HG03196 (cell line): Measurements from ENCODE around the gene VSNL1.

ENCODE experiments used
- ATAC-seq: cut with Tn5 transposase; IDR thresholded peaks from one replicate; pipeline ENCODE4 v1.9.1; 2021; ENCODE audit not compliant: unreplicated experiment

The VSNL1 gene

GRCh38 chr2:17540093-17540812, at the start of gene VSNL1:
Gene VSNL1, plus strand, starts transcription at chr2:17540696. Its CDS starts 51,379 bp downstream, at chr2:17592075.
- ATAC-seq = no peak

GRCh38 chr2:17495590-17495989, 44.9 kb upstream of the VSNL1 start:
- no peak for ATAC-seq

DNA sequence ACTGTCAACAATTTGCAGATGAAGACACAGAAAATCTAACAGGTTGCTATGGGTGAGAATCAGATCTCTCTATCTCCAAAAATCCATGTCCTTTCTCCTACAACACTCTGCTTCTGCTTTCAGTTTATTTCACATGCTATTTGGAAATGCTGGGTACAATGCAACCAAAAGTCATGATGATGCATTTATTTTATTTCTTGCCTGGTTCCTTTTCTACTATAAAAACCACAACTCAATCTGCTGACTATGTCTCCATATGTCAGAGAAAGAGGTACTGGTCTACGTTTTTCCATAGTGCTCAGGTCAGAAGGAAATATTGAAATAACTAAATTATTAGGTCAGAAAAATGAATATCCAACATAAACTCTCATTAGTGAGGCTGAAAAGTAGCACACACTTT, 42.8 kb upstream of the VSNL1 start:
- ATAC-seq = no peak

GRCh38 chr2:17506736-17507616, 33.5 kb upstream of the VSNL1 start:
- no peak for ATAC-seq

GRCh38 chr2:17515652-17516051, 24.8 kb upstream of the VSNL1 start:
- ATAC-seq = peak; percentile 36

- peak; percentile 33 for ATAC-seq
These were observed 22.9 kb upstream of the VSNL1 start for GRCh38 chr2:17517481-17518211.

DNA sequence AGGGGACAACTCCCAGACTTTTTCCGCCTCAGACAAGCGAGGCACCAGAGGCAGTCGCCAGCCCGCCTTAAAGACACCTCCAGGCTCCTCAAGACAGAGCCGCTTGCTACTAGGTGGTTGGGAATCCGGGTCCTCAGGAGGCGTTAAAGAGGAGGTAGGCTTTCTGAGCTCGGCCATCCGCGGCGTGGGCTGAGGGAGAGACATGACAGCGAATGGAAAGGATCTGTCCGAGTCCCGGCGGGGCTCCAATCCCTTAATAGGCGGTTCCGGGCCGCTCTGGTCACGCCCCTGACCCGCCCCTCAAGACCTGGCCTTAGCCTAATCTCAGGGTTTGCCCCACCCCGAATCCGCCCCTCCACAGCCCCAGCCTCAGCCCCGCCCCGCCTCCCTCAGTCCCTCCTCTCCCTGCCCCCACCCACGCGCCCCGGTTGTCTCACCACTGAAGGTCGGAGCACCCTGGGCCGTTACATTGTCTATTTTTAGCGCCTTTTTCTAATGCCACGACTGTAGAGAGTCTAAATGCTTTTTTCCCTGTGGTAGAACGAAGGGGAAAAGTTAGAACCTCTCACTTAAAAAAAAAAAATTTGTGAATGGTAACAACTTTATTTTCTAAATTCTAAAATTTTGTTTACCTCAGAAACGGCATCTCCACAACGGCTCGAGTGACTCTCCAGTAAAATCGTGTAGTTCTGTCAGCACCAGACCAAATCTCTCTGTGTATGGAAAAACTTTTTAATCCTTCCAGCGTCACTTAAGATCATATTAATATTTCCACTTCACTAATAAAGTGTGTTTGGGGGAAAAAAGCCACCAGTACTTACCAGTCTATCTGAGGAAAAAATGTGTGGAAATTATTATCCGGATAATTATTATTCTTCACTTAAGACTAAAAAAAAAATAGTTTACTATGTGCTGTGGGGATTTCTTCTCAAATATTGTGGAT, 22.0 kb upstream of the VSNL1 start, which contains the start of gene RAD51AP2:
TSS of gene RAD51AP2 (minus strand) at position 229 of the 943 bp plus-strand sequence. CDS start at position 204, 25 bp downstream.
- ATAC-seq = peak; percentile 89

GRCh38 chr2:17519486-17519885, 21.0 kb upstream of the VSNL1 start:
- ATAC-seq = no peak

DNA sequence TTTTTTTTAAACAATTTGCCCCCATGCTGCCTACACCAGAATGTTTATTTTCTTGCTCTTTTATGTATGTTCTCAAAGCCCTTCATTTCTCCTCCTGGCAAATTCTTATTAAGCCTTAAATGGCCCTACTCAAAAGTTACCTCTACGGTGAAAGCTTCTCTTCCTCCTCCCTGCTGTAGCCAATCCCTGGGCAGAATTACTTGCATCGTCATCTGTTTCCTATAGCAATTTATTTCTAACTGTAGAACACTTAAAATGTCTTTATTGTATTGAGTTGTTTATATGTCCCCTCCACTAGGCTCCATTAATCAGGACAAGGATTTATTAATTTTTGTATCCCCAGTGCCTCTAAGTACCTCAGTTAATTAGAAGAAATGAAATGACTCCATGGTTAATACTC, 19.7 kb upstream of the VSNL1 start:
- ATAC-seq = no peak

GRCh38 chr2:17521621-17522020, 18.9 kb upstream of the VSNL1 start:
- no peak for ATAC-seq

DNA sequence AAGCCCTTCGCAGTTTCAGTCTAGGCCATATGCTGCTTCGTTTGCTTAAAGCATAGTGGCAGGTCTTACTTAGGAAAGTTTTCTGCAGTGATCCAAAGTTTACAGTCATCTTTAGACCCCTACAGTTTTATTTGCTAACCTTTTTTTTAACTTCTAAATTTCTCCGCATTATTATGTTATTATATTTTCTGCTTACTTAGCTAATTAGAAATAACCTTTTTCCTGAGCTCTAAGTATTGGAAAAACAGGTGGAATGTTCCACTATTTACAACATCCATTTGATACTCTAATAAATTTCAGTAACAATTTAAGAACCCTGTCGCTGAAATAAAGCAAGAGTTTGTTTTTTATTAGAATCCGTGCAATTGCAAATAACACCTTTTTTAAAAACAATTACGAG, 18.2 kb upstream of the VSNL1 start:
- no peak for ATAC-seq

GRCh38 chr2:17529771-17530170, 10.7 kb upstream of the VSNL1 start:
- no peak for ATAC-seq

- ATAC-seq = no peak
These were observed 7.0 kb upstream of the VSNL1 start for GRCh38 chr2:17533546-17533945.

- no peak for ATAC-seq
These were observed 4.1 kb upstream of the VSNL1 start for GRCh38 chr2:17536416-17536815.

- no peak for ATAC-seq
These were observed 2.3 kb upstream of the VSNL1 start for GRCh38 chr2:17538022-17538843.

GRCh38 chr2:17538844-17539554, 1.5 kb upstream of the VSNL1 start:
- no peak for ATAC-seq

DNA sequence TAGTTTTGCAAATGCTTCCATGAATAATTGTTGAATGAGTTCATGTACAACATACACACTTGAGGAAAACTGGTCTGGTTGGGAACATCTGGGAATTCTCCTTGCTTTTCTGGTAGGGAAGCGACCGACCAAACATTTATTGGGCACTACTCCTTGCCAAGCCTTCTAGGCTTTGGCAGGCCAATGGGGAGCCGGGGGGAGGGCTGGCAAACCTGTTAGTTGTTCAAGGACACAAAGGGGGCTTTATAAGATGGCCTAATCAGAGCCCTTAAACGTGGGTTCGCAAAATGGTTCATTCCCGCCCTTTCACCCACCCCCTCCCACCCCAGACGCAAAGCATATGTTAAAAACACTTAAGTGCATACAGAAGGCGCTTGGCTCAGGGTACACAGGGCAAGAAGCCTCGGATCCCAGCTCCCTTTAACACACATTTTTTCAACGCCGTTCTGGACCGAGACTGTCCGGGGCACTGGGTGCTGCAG, 844 bp upstream of the VSNL1 start:
- ATAC-seq = no peak

DNA sequence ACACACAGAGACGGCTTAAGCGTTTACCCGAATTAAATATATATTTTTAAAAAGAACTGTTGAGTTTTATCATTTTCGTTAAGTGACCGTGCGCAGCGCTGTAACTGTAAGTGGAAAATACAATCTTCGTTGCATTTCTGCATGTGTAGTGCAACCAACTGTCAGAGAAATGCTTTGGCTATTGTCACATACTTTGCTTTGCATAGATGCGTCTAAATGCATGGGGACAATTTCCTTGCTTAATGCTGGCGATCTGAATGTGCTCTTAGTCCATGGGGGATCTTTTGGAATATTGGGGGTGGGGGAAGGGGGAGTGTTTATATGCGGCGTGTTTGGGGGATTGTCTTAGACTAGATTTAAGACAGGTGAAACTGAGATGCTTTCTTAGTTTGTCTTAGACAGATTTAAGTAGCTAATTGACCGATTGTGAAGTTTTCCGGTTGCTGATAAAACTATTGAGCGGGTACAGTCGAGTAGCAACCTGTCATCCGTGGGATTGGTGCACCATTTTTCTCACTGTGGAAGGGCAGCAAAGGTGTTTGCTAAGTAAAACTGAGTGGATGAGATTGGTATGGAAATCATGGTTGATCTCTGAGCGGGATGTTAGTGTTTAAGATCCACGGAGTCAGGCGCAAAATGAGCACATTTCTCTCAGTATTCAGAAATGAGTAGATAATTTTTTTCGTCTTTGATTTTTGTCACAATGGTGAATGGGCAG, 476 bp downstream of the VSNL1 start:
- ATAC-seq = no peak
